ENCODE results near the gene SNRNP35. TPM values are rescaled to one million over a fixed set of nuclear protein-coding genes. Genes with fewer than 3 reads are reported as not detected.
"Not testable (repeated sequence)": the region's sequence is repeated elsewhere in the genome, so short reads cannot be mapped to it uniquely, and the experiment has no call there.

SNRNP35 gene
- total RNA-seq, 1 experiment from 2014 or later, result 8.2 TPM

GRCh38 chr12:123481251-123481650, 23.3 kb downstream of the SNRNP35 start:
- peak; percentile 37 for DNase-seq (ENCODE audit: low read depth)
- in situ Hi-C loops (cut with HindIII; ENCODE audit: low pct_unique_long_range_greater_than_20kb, low sequenced_read_pairs), result not testable (repeated sequence)

GRCh38 chr12:123482876-123483275, 24.9 kb downstream of the SNRNP35 start:
- DNase-seq (ENCODE audit: low read depth), result no peak
- in situ Hi-C loops (cut with HindIII; ENCODE audit: low pct_unique_long_range_greater_than_20kb, low sequenced_read_pairs), result no loop called here

- in situ Hi-C loops (cut with HindIII; ENCODE audit: low pct_unique_long_range_greater_than_20kb, low sequenced_read_pairs), result no loop called here
- no peak for DNase-seq (ENCODE audit: low read depth)
Measured at GRCh38 chr12:123483602-123484248, 25.8 kb downstream of the SNRNP35 start.

GRCh38 chr12:123485756-123486155, 27.8 kb downstream of the SNRNP35 start:
- no peak for DNase-seq (ENCODE audit: low read depth)
- in situ Hi-C loops (cut with HindIII; ENCODE audit: low pct_unique_long_range_greater_than_20kb, low sequenced_read_pairs), result no loop called here

GRCh38 chr12:123487428-123487827, 29.5 kb downstream of the SNRNP35 start:
- in situ Hi-C loops (cut with HindIII; ENCODE audit: low pct_unique_long_range_greater_than_20kb, low sequenced_read_pairs), result no loop called here
- no peak for DNase-seq (ENCODE audit: low read depth)

- no peak for DNase-seq (ENCODE audit: low read depth)
- in situ Hi-C loops (cut with HindIII; ENCODE audit: low pct_unique_long_range_greater_than_20kb, low sequenced_read_pairs), result no loop called here
Measured at GRCh38 chr12:123488539-123489230, 30.7 kb downstream of the SNRNP35 start.

GRCh38 chr12:123489580-123489979, 31.6 kb downstream of the SNRNP35 start:
- in situ Hi-C loops (cut with HindIII; ENCODE audit: low pct_unique_long_range_greater_than_20kb, low sequenced_read_pairs), result no loop called here
- no peak for DNase-seq (ENCODE audit: low read depth)

GRCh38 chr12:123490089-123490488, 32.1 kb downstream of the SNRNP35 start:
- no peak for DNase-seq (ENCODE audit: low read depth)
- in situ Hi-C loops (cut with HindIII; ENCODE audit: low pct_unique_long_range_greater_than_20kb, low sequenced_read_pairs), result no loop called here

- DNase-seq (ENCODE audit: low read depth), result no peak
- in situ Hi-C loops (cut with HindIII; ENCODE audit: low pct_unique_long_range_greater_than_20kb, low sequenced_read_pairs), result no loop called here
Measured at GRCh38 chr12:123491056-123491455, 33.1 kb downstream of the SNRNP35 start.

GRCh38 chr12:123491481-123491880, 33.5 kb downstream of the SNRNP35 start:
- DNase-seq (ENCODE audit: low read depth), result no peak
- in situ Hi-C loops (cut with HindIII; ENCODE audit: low pct_unique_long_range_greater_than_20kb, low sequenced_read_pairs), result no loop called here

GRCh38 chr12:123492339-123493039, 34.5 kb downstream of the SNRNP35 start:
- DNase-seq (ENCODE audit: low read depth); in situ Hi-C loops (cut with HindIII; ENCODE audit: low pct_unique_long_range_greater_than_20kb, low sequenced_read_pairs): not testable (repeated sequence)

- in situ Hi-C loops (cut with HindIII; ENCODE audit: low pct_unique_long_range_greater_than_20kb, low sequenced_read_pairs), result no loop called here
- DNase-seq (ENCODE audit: low read depth), result no peak
Measured at GRCh38 chr12:123494124-123494851, 36.3 kb downstream of the SNRNP35 start.

- no peak for DNase-seq (ENCODE audit: low read depth)
- in situ Hi-C loops (cut with HindIII; ENCODE audit: low pct_unique_long_range_greater_than_20kb, low sequenced_read_pairs), result no loop called here
Measured at GRCh38 chr12:123497065-123497464, 39.1 kb downstream of the SNRNP35 start.

GRCh38 chr12:123498126-123498825, 40.3 kb downstream of the SNRNP35 start:
- in situ Hi-C loops (cut with HindIII; ENCODE audit: low pct_unique_long_range_greater_than_20kb, low sequenced_read_pairs), result no loop called here
- no peak for DNase-seq (ENCODE audit: low read depth)

GRCh38 chr12:123499332-123499731, 41.4 kb downstream of the SNRNP35 start:
- in situ Hi-C loops (cut with HindIII; ENCODE audit: low pct_unique_long_range_greater_than_20kb, low sequenced_read_pairs), result no loop called here
- DNase-seq (ENCODE audit: low read depth), result no peak

- no peak for DNase-seq (ENCODE audit: low read depth)
- in situ Hi-C loops (cut with HindIII; ENCODE audit: low pct_unique_long_range_greater_than_20kb, low sequenced_read_pairs), result no loop called here
Measured at GRCh38 chr12:123502163-123502704, 44.3 kb downstream of the SNRNP35 start.

- DNase-seq (ENCODE audit: low read depth), result no peak
- in situ Hi-C loops (cut with HindIII; ENCODE audit: low pct_unique_long_range_greater_than_20kb, low sequenced_read_pairs), result no loop called here
Measured at GRCh38 chr12:123506059-123506842, 48.3 kb downstream of the SNRNP35 start.

All from Caki2 (cell line).